Fibroblast of lung (primary cell): ENCODE measurements around the gene HBA1.

Source experiments
- EZH2 ChIP-seq: IDR thresholded peaks from 2 replicates; pipeline ENCODE4 v1.5.1; 2012; ENCODE audit warnings: low read length, control low read depth, mild to moderate bottlenecking; ENCODE audit errors: missing control alignments
- TF ChIP-seq, protein P1 (sequence below), 2 donors: IDR thresholded peaks in 1 of 2; conservative IDR thresholded peaks in 1 of 2; 1 replicate in 1 of 2; 2 replicates in 1 of 2; pipeline ENCODE4 v1.5.1; 2011 to 2012; ENCODE audit warnings: low read length in 2 of 2, control low read depth in 1 of 2, inconsistent platforms in 1 of 2, low read depth in 1 of 2, mild to moderate bottlenecking in 1 of 2

- TF ChIP-seq, protein P1, sequence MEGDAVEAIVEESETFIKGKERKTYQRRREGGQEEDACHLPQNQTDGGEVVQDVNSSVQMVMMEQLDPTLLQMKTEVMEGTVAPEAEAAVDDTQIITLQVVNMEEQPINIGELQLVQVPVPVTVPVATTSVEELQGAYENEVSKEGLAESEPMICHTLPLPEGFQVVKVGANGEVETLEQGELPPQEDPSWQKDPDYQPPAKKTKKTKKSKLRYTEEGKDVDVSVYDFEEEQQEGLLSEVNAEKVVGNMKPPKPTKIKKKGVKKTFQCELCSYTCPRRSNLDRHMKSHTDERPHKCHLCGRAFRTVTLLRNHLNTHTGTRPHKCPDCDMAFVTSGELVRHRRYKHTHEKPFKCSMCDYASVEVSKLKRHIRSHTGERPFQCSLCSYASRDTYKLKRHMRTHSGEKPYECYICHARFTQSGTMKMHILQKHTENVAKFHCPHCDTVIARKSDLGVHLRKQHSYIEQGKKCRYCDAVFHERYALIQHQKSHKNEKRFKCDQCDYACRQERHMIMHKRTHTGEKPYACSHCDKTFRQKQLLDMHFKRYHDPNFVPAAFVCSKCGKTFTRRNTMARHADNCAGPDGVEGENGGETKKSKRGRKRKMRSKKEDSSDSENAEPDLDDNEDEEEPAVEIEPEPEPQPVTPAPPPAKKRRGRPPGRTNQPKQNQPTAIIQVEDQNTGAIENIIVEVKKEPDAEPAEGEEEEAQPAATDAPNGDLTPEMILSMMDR (conservative IDR thresholded peaks at IDR 0.05 in 1 of 2, IDR thresholded peaks at IDR 0.05 in 1 of 2; ENCODE audit: low read depth in 1 of 2, low read length in 2 of 2): no peak
- TF ChIP-seq EZH2: no peak
Measured at GRCh38 chr16:167122-167690, 9.3 kb upstream of the HBA1 start.
